GM18526 (cell line): ENCODE results near the gene HLA-DMA.

ENCODE experiments used
- POLR2A ChIP-seq: IDR thresholded peaks from 3 replicates; pipeline ENCODE4 v1.6.1; 2011; ENCODE audit not compliant: insufficient read length; ENCODE audit errors: extremely low read depth

The HLA-DMA gene

GRCh38 chr6:32933661-32934085, 19.2 kb downstream of the HLA-DMA start:
- no peak for TF ChIP-seq POLR2A

- TF ChIP-seq POLR2A: no peak
Observed at GRCh38 chr6:32932132-32932868, 20.6 kb downstream of the HLA-DMA start.

GRCh38 chr6:32931211-32931610, 21.7 kb downstream of the HLA-DMA start:
- no peak for TF ChIP-seq POLR2A

- no peak for TF ChIP-seq POLR2A
Observed at GRCh38 chr6:32922083-32922482, 30.8 kb downstream of the HLA-DMA start.

GRCh38 chr6:32920715-32921114, 32.2 kb downstream of the HLA-DMA start:
- no peak for TF ChIP-seq POLR2A

GRCh38 chr6:32912951-32913350, 39.9 kb downstream of the HLA-DMA start:
- TF ChIP-seq POLR2A: no peak

- no peak for TF ChIP-seq POLR2A
Observed at GRCh38 chr6:32908897-32909296, 44.0 kb downstream of the HLA-DMA start.

GRCh38 chr6:32906539-32906938, 46.4 kb downstream of the HLA-DMA start:
- no peak for TF ChIP-seq POLR2A

- no peak for TF ChIP-seq POLR2A
Observed at GRCh38 chr6:32905078-32905477, 47.8 kb downstream of the HLA-DMA start.

- no peak for TF ChIP-seq POLR2A
Observed at GRCh38 chr6:32903952-32904351, 48.9 kb downstream of the HLA-DMA start.
